ENCODE results near the gene IL20. TPM values are rescaled to one million over a fixed set of nuclear protein-coding genes. Genes with fewer than 3 reads are reported as not detected.

The IL20 gene, protein sequence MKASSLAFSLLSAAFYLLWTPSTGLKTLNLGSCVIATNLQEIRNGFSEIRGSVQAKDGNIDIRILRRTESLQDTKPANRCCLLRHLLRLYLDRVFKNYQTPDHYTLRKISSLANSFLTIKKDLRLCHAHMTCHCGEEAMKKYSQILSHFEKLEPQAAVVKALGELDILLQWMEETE
- not detected in 2 replicates for polyA plus RNA-seq

DNA sequence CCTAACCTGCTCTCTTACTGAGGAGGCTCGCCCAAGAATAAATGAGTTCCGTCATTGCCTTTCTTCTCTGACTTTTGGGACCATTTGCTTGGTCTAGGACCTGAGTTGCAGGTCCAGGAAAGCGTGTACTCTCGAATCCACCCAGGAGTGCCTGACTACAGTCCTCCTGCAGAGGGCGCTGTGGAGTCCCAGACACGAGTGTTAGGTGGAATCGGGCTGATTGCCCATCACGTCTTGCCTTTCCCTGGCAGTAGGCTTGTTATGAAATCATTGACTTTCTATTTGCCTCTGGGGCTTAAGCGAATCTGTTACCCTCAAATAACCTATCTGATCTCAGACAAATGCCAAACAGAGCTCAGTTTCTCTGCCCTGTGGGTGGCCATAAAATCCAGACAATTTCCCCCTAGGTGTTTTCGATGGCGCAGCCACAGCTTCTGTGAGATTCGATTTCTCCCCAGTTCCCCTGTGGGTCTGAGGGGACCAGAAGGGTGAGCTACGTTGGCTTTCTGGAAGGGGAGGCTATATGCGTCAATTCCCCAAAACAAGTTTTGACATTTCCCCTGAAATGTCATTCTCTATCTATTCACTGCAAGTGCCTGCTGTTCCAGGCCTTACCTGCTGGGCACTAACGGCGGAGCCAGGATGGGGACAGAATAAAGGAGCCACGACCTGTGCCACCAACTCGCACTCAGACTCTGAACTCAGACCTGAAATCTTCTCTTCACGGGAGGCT is at the start of gene IL20:
Gene IL20 (plus strand): TSS at position 685 of the 733 bp plus-strand sequence. CDS start 230 bp downstream, outside the sequence.

GRCh38 chr1:206897175-206897574 is 31.8 kb downstream of the IL20 start, which contains the start of gene IL24:
Gene IL24 (plus strand): TSS chr1:206897443. CDS start chr1:206897833, 390 bp downstream.

Other genes with a start within 250 kb of the IL20 start
- 10.1 and 12.6 TPM in 2 replicates for gene DYRK3, start 230.1 kb upstream of the IL20 start, polyA plus RNA-seq
- gene MAPKAPK2, start 180.7 kb upstream of the IL20 start, polyA plus RNA-seq, result 1.9 and 3.0 TPM in 2 replicates
- not detected in 2 replicates for gene IL19, start 94.8 kb upstream of the IL20 start, polyA plus RNA-seq
- gene IL10, start 93.1 kb upstream of the IL20 start, polyA plus RNA-seq, result not detected in 2 replicates
- not detected in 2 replicates for gene IL24, start 31.8 kb downstream of the IL20 start, polyA plus RNA-seq
- not detected in 2 replicates for gene FCMR, start 56.3 kb downstream of the IL20 start, polyA plus RNA-seq
- not detected in 2 replicates for gene PIGR, start 80.8 kb downstream of the IL20 start, polyA plus RNA-seq
- not detected in 2 replicates for gene FCAMR, start 104.8 kb downstream of the IL20 start, polyA plus RNA-seq
- gene C1orf116, start 167.1 kb downstream of the IL20 start, polyA plus RNA-seq, result not detected in 2 replicates
- gene YOD1, start 185.6 kb downstream of the IL20 start, polyA plus RNA-seq, result 2.4 and 2.8 TPM in 2 replicates
- 6.5 and 8.2 TPM in 2 replicates for gene PFKFB2, start 187.7 kb downstream of the IL20 start, polyA plus RNA-seq
- gene C4BPB, start 223.2 kb downstream of the IL20 start, polyA plus RNA-seq, result not detected in 2 replicates
- gene C4BPA, start 238.6 kb downstream of the IL20 start, polyA plus RNA-seq, result 0.11 TPM in 1 of 2 replicates, not detected in the other

Data from Purkinje cell (primary cell).